HG03354 (cell line): ENCODE results near the gene BICDL2.
A peak's percentile ranks its signal among the peaks of the same experiment; 100 is the strongest.
"Not testable (repeated sequence)": the region's sequence is repeated elsewhere in the genome, so short reads cannot be mapped to it uniquely, and the experiment has no call there.

Source experiments
- ATAC-seq: cut with Tn5 transposase; IDR thresholded peaks from one replicate; pipeline ENCODE4 v1.9.1; 2021; ENCODE audit warnings: mild to moderate bottlenecking; ENCODE audit not compliant: unreplicated experiment, poor library complexity, severe bottlenecking

BICDL2 gene

GRCh38 chr16:3065742-3066439 is 29.1 kb upstream of the BICDL2 start:
- ATAC-seq: no peak

GRCh38 chr16:3065069-3065741 is 28.5 kb upstream of the BICDL2 start, which contains the start of gene IL32:
TSS of gene IL32 (plus strand) at chr16:3065640. CDS start at chr16:3065812, 172 bp downstream.
- ATAC-seq: no peak

GRCh38 chr16:3063625-3064386 is 27.1 kb upstream of the BICDL2 start:
- ATAC-seq: no peak

- ATAC-seq: no peak
These were observed 25.8 kb upstream of the BICDL2 start for GRCh38 chr16:3062553-3062952.

- no peak for ATAC-seq
These were observed 23.8 kb upstream of the BICDL2 start for GRCh38 chr16:3060339-3061127.

GRCh38 chr16:3059723-3060242 is 23.0 kb upstream of the BICDL2 start:
- ATAC-seq: no peak

GRCh38 chr16:3059041-3059722 is 22.4 kb upstream of the BICDL2 start:
- peak; percentile 87 for ATAC-seq

- peak; percentile 31 for ATAC-seq
These were observed 21.6 kb upstream of the BICDL2 start for GRCh38 chr16:3058139-3059030.

GRCh38 chr16:3057181-3058138 is 20.7 kb upstream of the BICDL2 start:
- ATAC-seq: no peak

- no peak for ATAC-seq
These were observed 19.8 kb upstream of the BICDL2 start for GRCh38 chr16:3056336-3057180.

- ATAC-seq: not testable (repeated sequence)
These were observed 19.0 kb upstream of the BICDL2 start for GRCh38 chr16:3055734-3056115.

GRCh38 chr16:3054965-3055733 is 18.4 kb upstream of the BICDL2 start:
- ATAC-seq: no peak

GRCh38 chr16:3053330-3053710 is 16.6 kb upstream of the BICDL2 start:
- not testable (repeated sequence) for ATAC-seq

- ATAC-seq: not testable (repeated sequence)
These were observed 16.0 kb upstream of the BICDL2 start for GRCh38 chr16:3052571-3053329.

GRCh38 chr16:3051494-3051893 is 14.8 kb upstream of the BICDL2 start:
- no peak for ATAC-seq
